Tibial nerve (tissue), 3 donors: Measurements from ENCODE around the gene ORC1.

Experiments used
- CTCF ChIP-seq, 5 experiments: fragments of 200-600 bp in 3 of 5; fragments of 450-650 bp in 2 of 5; sonication (generic) in 3 of 5; IDR thresholded peaks; one replicate each; pipeline ENCODE4 v1.5.1; 2016 to 2019; ENCODE audit warnings: antibody characterized with exemption in 5 of 5, mild to moderate bottlenecking in 3 of 5, moderate library complexity in 2 of 5
- POLR2A ChIP-seq, 2 donors: fragments of 450-650 bp; IDR thresholded peaks; one replicate each; pipeline ENCODE4 v1.6.1; 2017; ENCODE audit warnings: antibody characterized with exemption in 2 of 2, mild to moderate bottlenecking in 2 of 2, moderate library complexity in 2 of 2

DNA sequence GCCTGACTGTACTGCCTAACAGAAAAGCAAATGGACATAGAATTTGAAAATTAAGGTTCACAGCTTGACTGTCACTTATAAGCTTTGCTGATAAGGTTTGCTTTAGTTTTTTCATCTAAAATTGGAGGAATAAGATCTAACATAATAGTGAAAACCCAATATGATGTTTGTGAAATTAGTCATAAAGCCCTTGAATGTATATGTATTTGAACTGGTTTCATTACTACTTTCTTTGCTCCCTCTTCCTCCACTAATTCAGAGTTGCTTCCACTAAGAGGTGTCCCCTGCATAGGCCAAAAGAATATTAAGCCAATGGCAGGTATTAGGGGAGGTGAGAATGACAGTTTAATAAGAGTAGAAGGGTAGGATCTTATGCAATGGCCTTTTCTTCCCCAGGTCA is 10.7 kb upstream of the ORC1 start:
- TF ChIP-seq CTCF (IDR thresholded peaks at IDR 0.05) (no peak), POLR2A (IDR thresholded peaks at IDR 0.05) (no peak)
